ENCODE results near the gene FHIP1A.

The FHIP1A gene

DNA sequence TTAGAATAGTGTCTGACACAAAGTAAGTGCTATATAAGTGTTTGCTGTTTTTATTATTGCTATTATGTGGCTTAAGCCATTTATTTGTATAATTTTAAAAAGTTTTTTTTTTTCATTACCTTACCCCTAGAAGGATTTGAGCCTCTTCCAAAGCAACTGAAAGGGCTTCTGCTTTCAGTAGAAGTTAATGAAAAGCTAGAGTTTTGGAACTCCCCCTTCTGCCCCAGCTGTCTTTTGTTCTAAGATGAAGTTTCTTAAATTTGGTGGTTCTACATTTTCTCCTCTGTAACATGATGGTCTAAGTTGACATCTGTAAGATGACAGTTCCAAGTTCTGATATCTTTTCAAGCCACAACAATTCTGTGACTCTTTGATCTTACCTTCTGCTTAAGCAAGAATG is 30.3 kb downstream of the FHIP1A start:
- Histone ChIP-seq H3K4me3 (ENCODE audit: low read depth, low read length) (no peak overlapping the region), H3K4me1 (ENCODE audit: control insufficient read depth, insufficient read depth, low read length) (no peaks in the 10 kb centered on the region), H3K36me3 (ENCODE audit: control insufficient read depth in 2 of 2, insufficient read depth in 1 of 2, low read length in 2 of 2) (no peaks in the 10 kb centered on the region), H3K9me3 (ENCODE audit: control insufficient read depth, insufficient read depth, low read depth, low read length) (no peaks in the 10 kb centered on the region), H3K27ac (ENCODE audit: extremely low read depth, low read depth, low read length) (no peak overlapping the region)
- POLR2A ChIA-PET, result no interaction called here
- CTCF ChIA-PET, result no interaction called here
- TF ChIP-seq ZFP37 (tag by site-specific recombination; IDR thresholded peaks at IDR 0.05) (no peak), ZNF214 (tag by site-specific recombination; IDR thresholded peaks at IDR 0.05; ENCODE audit: borderline replicate concordance) (no peak), ZBTB20 (tag by site-specific recombination; IDR thresholded peaks at IDR 0.05) (no peak)
- TF ChIP-seq, protein P1, sequence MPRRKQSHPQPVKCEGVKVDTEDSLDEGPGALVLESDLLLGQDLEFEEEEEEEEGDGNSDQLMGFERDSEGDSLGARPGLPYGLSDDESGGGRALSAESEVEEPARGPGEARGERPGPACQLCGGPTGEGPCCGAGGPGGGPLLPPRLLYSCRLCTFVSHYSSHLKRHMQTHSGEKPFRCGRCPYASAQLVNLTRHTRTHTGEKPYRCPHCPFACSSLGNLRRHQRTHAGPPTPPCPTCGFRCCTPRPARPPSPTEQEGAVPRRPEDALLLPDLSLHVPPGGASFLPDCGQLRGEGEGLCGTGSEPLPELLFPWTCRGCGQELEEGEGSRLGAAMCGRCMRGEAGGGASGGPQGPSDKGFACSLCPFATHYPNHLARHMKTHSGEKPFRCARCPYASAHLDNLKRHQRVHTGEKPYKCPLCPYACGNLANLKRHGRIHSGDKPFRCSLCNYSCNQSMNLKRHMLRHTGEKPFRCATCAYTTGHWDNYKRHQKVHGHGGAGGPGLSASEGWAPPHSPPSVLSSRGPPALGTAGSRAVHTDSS (tag by site-specific recombination; IDR thresholded peaks at IDR 0.05), result no peak
- TF ChIP-seq, protein P2, sequence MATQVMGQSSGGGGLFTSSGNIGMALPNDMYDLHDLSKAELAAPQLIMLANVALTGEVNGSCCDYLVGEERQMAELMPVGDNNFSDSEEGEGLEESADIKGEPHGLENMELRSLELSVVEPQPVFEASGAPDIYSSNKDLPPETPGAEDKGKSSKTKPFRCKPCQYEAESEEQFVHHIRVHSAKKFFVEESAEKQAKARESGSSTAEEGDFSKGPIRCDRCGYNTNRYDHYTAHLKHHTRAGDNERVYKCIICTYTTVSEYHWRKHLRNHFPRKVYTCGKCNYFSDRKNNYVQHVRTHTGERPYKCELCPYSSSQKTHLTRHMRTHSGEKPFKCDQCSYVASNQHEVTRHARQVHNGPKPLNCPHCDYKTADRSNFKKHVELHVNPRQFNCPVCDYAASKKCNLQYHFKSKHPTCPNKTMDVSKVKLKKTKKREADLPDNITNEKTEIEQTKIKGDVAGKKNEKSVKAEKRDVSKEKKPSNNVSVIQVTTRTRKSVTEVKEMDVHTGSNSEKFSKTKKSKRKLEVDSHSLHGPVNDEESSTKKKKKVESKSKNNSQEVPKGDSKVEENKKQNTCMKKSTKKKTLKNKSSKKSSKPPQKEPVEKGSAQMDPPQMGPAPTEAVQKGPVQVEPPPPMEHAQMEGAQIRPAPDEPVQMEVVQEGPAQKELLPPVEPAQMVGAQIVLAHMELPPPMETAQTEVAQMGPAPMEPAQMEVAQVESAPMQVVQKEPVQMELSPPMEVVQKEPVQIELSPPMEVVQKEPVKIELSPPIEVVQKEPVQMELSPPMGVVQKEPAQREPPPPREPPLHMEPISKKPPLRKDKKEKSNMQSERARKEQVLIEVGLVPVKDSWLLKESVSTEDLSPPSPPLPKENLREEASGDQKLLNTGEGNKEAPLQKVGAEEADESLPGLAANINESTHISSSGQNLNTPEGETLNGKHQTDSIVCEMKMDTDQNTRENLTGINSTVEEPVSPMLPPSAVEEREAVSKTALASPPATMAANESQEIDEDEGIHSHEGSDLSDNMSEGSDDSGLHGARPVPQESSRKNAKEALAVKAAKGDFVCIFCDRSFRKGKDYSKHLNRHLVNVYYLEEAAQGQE (tag by site-specific recombination; IDR thresholded peaks at IDR 0.05), result no peak

DNA sequence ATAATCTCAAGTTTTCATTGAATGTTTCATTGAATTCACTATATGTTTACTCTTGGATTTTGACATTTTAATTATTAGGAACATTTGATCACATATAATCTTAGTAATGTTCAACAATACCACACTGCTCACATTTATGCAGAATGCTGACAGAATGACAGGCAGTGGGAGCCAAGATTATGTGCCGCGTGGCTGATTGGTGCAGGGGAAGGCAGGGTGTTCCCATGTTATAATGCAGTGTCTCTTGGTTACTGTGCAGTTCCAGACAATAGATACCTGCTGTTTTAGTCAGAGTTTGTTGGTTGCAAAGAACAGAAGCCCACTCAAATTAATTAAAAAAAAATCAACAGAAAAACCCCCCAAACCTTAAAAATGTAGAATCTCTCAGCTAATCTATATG is 33.0 kb downstream of the FHIP1A start:
- Histone ChIP-seq H3K9me3 (ENCODE audit: control insufficient read depth, insufficient read depth, low read depth, low read length) (no peaks in the 10 kb centered on the region), H3K27ac (ENCODE audit: extremely low read depth, low read depth, low read length) (no peak overlapping the region), H3K4me1 (ENCODE audit: control insufficient read depth, insufficient read depth, low read length) (no peaks in the 10 kb centered on the region), H3K36me3 (ENCODE audit: control insufficient read depth in 2 of 2, insufficient read depth in 1 of 2, low read length in 2 of 2) (no peaks in the 10 kb centered on the region), H3K4me3 (ENCODE audit: low read depth, low read length) (no peak overlapping the region)
- ChIA-PET POLR2A (no interaction called here), CTCF (no interaction called here)
- TF ChIP-seq ZNF660 (tag by site-specific recombination; IDR thresholded peaks at IDR 0.05), result no peak
- no peak for TF ChIP-seq ZNF394 (tag by site-specific recombination; IDR thresholded peaks at IDR 0.05; ENCODE audit: borderline replicate concordance)
- no peak for TF ChIP-seq KLF7 (tag by site-specific recombination; IDR thresholded peaks at IDR 0.05; ENCODE audit: borderline replicate concordance)
- TF ChIP-seq, protein P3, sequence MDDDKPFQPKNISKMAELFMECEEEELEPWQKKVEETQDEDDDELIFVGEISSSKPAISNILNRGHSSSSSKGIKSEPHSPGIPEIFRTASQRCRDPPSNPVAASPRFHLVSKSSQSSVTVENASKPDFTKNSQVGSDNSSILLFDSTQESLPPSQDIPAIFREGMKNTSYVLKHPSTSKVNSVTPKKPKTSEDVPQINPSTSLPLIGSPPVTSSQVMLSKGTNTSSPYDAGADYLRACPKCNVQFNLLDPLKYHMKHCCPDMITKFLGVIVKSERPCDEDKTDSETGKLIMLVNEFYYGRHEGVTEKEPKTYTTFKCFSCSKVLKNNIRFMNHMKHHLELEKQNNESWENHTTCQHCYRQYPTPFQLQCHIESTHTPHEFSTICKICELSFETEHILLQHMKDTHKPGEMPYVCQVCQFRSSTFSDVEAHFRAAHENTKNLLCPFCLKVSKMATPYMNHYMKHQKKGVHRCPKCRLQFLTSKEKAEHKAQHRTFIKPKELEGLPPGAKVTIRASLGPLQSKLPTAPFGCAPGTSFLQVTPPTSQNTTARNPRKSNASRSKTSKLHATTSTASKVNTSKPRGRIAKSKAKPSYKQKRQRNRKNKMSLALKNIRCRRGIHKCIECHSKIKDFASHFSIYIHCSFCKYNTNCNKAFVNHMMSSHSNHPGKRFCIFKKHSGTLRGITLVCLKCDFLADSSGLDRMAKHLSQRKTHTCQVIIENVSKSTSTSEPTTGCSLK (tag by site-specific recombination; IDR thresholded peaks at IDR 0.05), result no peak
- no peak for TF ChIP-seq ZNF274 (IDR thresholded peaks at IDR 0.05; ENCODE audit: low read length)
- TF ChIP-seq ZNF274 (tag by site-specific recombination; IDR thresholded peaks at IDR 0.05; ENCODE audit: borderline replicate concordance), result no peak
- no peak for TF ChIP-seq ZNF121 (tag by site-specific recombination; IDR thresholded peaks at IDR 0.05)
- TF ChIP-seq BCL11A (tag by site-specific recombination; IDR thresholded peaks at IDR 0.05; ENCODE audit: low read depth), result no peak
- TF ChIP-seq HOXD13 (CRISPR knock-in tag; IDR thresholded peaks at IDR 0.05; ENCODE audit: borderline replicate concordance), result no peak
- TF ChIP-seq, protein P4, sequence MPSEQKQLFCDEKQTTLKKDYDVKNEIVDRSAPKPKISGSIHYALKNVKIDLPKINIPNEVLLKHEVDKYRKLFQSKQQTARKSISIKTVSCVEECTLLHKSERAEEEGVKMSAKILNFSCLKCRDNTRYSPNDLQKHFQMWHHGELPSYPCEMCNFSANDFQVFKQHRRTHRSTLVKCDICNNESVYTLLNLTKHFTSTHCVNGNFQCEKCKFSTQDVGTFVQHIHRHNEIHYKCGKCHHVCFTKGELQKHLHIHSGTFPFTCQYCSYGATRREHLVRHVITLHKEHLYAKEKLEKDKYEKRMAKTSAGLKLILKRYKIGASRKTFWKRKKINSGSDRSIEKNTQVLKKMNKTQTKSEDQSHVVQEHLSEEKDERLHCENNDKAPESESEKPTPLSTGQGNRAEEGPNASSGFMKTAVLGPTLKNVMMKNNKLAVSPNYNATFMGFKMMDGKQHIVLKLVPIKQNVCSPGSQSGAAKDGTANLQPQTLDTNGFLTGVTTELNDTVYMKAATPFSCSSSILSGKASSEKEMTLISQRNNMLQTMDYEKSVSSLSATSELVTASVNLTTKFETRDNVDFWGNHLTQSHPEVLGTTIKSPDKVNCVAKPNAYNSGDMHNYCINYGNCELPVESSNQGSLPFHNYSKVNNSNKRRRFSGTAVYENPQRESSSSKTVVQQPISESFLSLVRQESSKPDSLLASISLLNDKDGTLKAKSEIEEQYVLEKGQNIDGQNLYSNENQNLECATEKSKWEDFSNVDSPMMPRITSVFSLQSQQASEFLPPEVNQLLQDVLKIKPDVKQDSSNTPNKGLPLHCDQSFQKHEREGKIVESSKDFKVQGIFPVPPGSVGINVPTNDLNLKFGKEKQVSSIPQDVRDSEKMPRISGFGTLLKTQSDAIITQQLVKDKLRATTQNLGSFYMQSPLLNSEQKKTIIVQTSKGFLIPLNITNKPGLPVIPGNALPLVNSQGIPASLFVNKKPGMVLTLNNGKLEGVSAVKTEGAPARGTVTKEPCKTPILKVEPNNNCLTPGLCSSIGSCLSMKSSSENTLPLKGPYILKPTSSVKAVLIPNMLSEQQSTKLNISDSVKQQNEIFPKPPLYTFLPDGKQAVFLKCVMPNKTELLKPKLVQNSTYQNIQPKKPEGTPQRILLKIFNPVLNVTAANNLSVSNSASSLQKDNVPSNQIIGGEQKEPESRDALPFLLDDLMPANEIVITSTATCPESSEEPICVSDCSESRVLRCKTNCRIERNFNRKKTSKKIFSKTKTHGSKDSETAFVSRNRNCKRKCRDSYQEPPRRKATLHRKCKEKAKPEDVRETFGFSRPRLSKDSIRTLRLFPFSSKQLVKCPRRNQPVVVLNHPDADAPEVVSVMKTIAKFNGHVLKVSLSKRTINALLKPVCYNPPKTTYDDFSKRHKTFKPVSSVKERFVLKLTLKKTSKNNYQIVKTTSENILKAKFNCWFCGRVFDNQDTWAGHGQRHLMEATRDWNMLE (tag by site-specific recombination; conservative IDR thresholded peaks at IDR 0.05; ENCODE audit: low read depth), result no peak
- TF ChIP-seq, protein P5, sequence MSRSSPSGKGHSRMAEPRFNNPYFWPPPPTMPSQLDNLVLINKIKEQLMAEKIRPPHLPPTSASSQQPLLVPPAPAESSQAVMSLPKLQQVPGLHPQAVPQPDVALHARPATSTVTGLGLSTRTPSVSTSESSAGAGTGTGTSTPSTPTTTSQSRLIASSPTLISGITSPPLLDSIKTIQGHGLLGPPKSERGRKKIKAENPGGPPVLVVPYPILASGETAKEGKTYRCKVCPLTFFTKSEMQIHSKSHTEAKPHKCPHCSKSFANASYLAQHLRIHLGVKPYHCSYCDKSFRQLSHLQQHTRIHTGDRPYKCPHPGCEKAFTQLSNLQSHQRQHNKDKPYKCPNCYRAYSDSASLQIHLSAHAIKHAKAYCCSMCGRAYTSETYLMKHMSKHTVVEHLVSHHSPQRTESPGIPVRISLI (tag by site-specific recombination; IDR thresholded peaks at IDR 0.05), result no peak
- no peak for TF ChIP-seq ZNF155 (tag by site-specific recombination; IDR thresholded peaks at IDR 0.05)
